Gastrocnemius medialis (tissue), 4 donors: ENCODE measurements around the gene CACNA1C. TPM values are rescaled to one million over a fixed set of nuclear protein-coding genes. Genes with fewer than 3 reads are reported as not detected.
A peak's percentile ranks its signal among the peaks of the same experiment; 100 is the strongest.

Source experiments
- ATAC-seq, 2 donors: fragments of 150-250 bp; one replicate each; pipeline ENCODE4 v1.9.1; 2016
- DNase-seq, 2 donors: peaks; one replicate each; pipeline ENCODE4 v3.0.0-alpha.2; 2019
- H3K27ac ChIP-seq, 4 donors: fragments of 200-600 bp; sonication (generic); 1 replicate in 1 of 4; 2 replicates in 3 of 4; pipeline ENCODE4 v1.5.1; 2016 to 2018; ENCODE audit warnings: mild to moderate bottlenecking in 2 of 4, moderate library complexity in 1 of 4
- H3K27me3 ChIP-seq, 3 donors: fragments of 200-600 bp; sonication (generic) in 2 of 3; 1 replicate in 1 of 3; 2 replicates in 2 of 3; pipeline versions ENCODE4 v1.5.1 to v1.6.0; 2016 to 2019; ENCODE audit warnings: mild to moderate bottlenecking in 1 of 3, moderate library complexity in 1 of 3
- H3K36me3 ChIP-seq, 2 donors: fragments of 200-600 bp; sonication (generic) in 1 of 2; one replicate each; pipeline ENCODE4 v1.5.1; 2017 to 2018
- H3K4me1 ChIP-seq, 2 donors: fragments of 200-600 bp; sonication (generic) in 1 of 2; one replicate each; pipeline ENCODE4 v1.5.1; 2016 to 2017; ENCODE audit warnings: mild to moderate bottlenecking in 2 of 2
- H3K4me3 ChIP-seq, 4 donors: fragments of 200-600 bp; sonication (generic) in 3 of 4; 1 replicate in 1 of 4; 2 replicates in 3 of 4; pipeline ENCODE4 v1.5.1; 2016 to 2019; ENCODE audit warnings: mild to moderate bottlenecking in 2 of 4
- H3K9me3 ChIP-seq, 3 donors: fragments of 200-600 bp; sonication (generic) in 2 of 3; 1 replicate in 1 of 3; 2 replicates in 2 of 3; pipeline ENCODE4 v1.5.1; 2016 to 2019
- POLR2A ChIP-seq, 2 donors: fragments of 450-650 bp; IDR thresholded peaks; one replicate each; pipeline ENCODE4 v1.6.1; 2017; ENCODE audit warnings: antibody characterized with exemption in 2 of 2, mild to moderate bottlenecking in 2 of 2, moderate library complexity in 2 of 2
- in situ Hi-C, 4 donors: fragments of 200-750 bp; cut with MboI; loops; one replicate each; pipeline versions ENCODE4 v1.15.0 to v1.8.0; 2017; ENCODE audit warnings: low sequenced_read_pairs in 4 of 4
- intact Hi-C: fragments of 100-400 bp; cut with DNase I; formaldehyde crosslinking; loops from one replicate; pipeline ENCODE4 v1.15.1; 2023; ENCODE audit warnings: low total_unique reads
- total RNA-seq, 4 donors: library from RNA; depleted of rRNA; stranded (reverse); fragments of >200 nt; gene quantifications; one replicate each; pipeline versions ENCODE4 v1.1.0 to v1.2.3, GENCODE V29; 2016
- TF ChIP-seq, protein P1 (sequence below), 5 experiments: fragments of 450-650 bp in 3 of 5; fragments of 200-600 bp in 2 of 5; sonication (generic) in 2 of 5; IDR thresholded peaks in 4 of 5; conservative IDR thresholded peaks in 1 of 5; 1 replicate in 4 of 5; 2 replicates in 1 of 5; pipeline ENCODE4 v1.5.1; 2016 to 2019; ENCODE audit warnings: antibody characterized with exemption in 5 of 5, mild to moderate bottlenecking in 3 of 5, moderate library complexity in 3 of 5

CACNA1C gene
- total RNA-seq, 4 donors from 2014 or later = 0.80 to 1.8 (median 0.91) TPM

- ATAC-seq (no peak), DNase-seq (no peak)
- in situ Hi-C loops (no loop called here), intact Hi-C loops (no loop called here)
- TF ChIP-seq, protein P1, sequence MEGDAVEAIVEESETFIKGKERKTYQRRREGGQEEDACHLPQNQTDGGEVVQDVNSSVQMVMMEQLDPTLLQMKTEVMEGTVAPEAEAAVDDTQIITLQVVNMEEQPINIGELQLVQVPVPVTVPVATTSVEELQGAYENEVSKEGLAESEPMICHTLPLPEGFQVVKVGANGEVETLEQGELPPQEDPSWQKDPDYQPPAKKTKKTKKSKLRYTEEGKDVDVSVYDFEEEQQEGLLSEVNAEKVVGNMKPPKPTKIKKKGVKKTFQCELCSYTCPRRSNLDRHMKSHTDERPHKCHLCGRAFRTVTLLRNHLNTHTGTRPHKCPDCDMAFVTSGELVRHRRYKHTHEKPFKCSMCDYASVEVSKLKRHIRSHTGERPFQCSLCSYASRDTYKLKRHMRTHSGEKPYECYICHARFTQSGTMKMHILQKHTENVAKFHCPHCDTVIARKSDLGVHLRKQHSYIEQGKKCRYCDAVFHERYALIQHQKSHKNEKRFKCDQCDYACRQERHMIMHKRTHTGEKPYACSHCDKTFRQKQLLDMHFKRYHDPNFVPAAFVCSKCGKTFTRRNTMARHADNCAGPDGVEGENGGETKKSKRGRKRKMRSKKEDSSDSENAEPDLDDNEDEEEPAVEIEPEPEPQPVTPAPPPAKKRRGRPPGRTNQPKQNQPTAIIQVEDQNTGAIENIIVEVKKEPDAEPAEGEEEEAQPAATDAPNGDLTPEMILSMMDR (IDR thresholded peaks at IDR 0.05 in 4 of 5, conservative IDR thresholded peaks at IDR 0.05 in 1 of 5) = no peak
- no peak for TF ChIP-seq POLR2A (IDR thresholded peaks at IDR 0.05)
- Histone ChIP-seq H3K27ac (no peak overlapping the region), H3K27me3 (no peaks in the 10 kb centered on the region), H3K4me3 (no peak overlapping the region), H3K9me3 (no peaks in the 10 kb centered on the region), H3K36me3 (no peaks in the 10 kb centered on the region), H3K4me1 (peaks cover 14 to 19% of the 10 kb centered on the region in 2 donors)
Observed at GRCh38 chr12:2347137-2347843, 294.5 kb downstream of the CACNA1C start.

DNA sequence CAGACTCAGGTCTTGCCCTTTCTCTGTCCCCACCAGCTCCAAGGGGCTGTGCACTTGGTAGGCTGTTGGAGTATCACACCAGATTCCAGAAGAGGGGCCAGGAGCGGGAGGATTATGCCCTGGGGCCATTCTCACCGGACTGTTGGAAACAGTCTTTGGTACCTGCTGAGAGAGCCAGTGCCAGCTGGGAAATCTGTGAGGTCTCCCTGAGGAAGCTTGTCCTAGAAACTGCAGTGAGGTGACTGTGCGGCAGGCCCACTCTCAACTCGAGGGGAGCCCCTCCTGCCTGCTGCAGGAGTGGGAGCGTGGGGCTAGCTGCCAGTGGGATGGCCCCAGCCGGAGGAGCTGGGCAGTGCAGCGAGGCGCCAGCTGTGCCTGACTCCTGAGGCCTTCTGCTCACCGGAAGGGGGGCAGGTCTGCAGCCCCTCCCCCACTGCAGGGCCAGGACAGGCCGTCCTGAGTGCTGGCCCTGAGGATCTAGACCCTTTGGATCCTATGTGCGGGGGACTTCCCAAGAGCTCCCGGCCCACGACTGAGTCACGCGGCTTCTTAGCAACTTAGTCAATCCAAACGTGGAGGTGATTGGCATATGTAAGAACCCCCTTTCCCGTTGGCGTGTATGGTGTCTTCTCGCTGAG is 295.2 kb downstream of the CACNA1C start:
- Histone ChIP-seq H3K4me1 (peaks cover 12 to 14% of the 10 kb centered on the region in 2 donors), H3K27me3 (no peaks in the 10 kb centered on the region), H3K36me3 (no peaks in the 10 kb centered on the region), H3K9me3 (no peaks in the 10 kb centered on the region), H3K4me3 (no peak overlapping the region), H3K27ac (peak overlapping the region in 1 of 4 donors; percentile 59)
- TF ChIP-seq POLR2A (IDR thresholded peaks at IDR 0.05) = no peak
- TF ChIP-seq, protein P1 (IDR thresholded peaks at IDR 0.05 in 4 of 5, conservative IDR thresholded peaks at IDR 0.05 in 1 of 5) = no peak
- intact Hi-C loops (no loop called here), in situ Hi-C loops (no loop called here)
- ATAC-seq (peak in 1 of 2 donors; percentile 29), DNase-seq (no peak)

- Histone ChIP-seq H3K36me3 (no peaks in the 10 kb centered on the region), H3K27ac (peak overlapping the region in 1 of 4 donors; percentile 59), H3K4me1 (peaks cover 12 to 18% of the 10 kb centered on the region in 2 donors), H3K4me3 (no peak overlapping the region), H3K9me3 (no peaks in the 10 kb centered on the region), H3K27me3 (no peaks in the 10 kb centered on the region)
- intact Hi-C loops = no loop called here
- ATAC-seq (peak in 1 of 2 donors; percentile 11), DNase-seq (no peak)
- TF ChIP-seq POLR2A (IDR thresholded peaks at IDR 0.05) = no peak
- TF ChIP-seq, protein P1 (IDR thresholded peaks at IDR 0.05 in 4 of 5, conservative IDR thresholded peaks at IDR 0.05 in 1 of 5) = no peak
- in situ Hi-C loops = no loop called here
Observed at GRCh38 chr12:2348482-2348852, 295.7 kb downstream of the CACNA1C start.

DNA sequence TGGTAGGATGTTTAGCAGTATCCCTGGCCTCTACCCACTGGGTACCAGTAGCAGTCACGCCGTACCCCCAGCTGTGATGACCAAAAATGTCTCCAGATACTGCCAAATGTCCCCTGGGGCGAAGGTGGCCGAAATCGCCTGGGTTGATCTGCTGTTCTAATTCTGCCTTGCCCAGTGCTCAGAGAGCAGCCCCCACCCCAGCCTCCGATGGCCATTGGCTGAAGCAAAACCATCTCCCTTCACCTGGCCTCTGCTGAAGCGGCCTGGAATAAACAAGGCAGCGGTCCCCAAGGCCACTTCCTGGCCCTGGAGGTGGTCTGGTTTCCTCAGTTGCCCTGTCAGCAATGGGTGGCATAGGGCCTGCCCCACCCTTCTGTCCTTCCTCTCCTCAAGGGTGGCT is 298.4 kb downstream of the CACNA1C start:
- Histone ChIP-seq H3K4me1 (peaks cover 31 to 39% of the 10 kb centered on the region in 2 donors), H3K4me3 (no peak overlapping the region), H3K27ac (no peak overlapping the region), H3K27me3 (no peaks in the 10 kb centered on the region), H3K9me3 (no peaks in the 10 kb centered on the region), H3K36me3 (no peaks in the 10 kb centered on the region)
- intact Hi-C loops = no loop called here
- in situ Hi-C loops = no loop called here
- ATAC-seq = no peak
- no peak for DNase-seq
- TF ChIP-seq, protein P1 (IDR thresholded peaks at IDR 0.05 in 4 of 5, conservative IDR thresholded peaks at IDR 0.05 in 1 of 5) = no peak
- no peak for TF ChIP-seq POLR2A (IDR thresholded peaks at IDR 0.05)
